H1 (cell line): ENCODE data around the gene CDHR5.

Experiments used
- CTCF ChIP-seq, 3 experiments: IDR thresholded peaks; 1 replicate in 2 of 3; 2 replicates in 1 of 3; pipeline versions ENCODE4 v1.5.1 to v1.6.1; 2011; ENCODE audit warnings: low read length in 3 of 3, mild to moderate bottlenecking in 3 of 3, inconsistent platforms in 2 of 3, low read depth in 1 of 3, moderate library complexity in 1 of 3; ENCODE audit not compliant: insufficient read depth in 1 of 3; ENCODE audit errors: control extremely low read depth in 1 of 3
- EP300 ChIP-seq, 2 experiments: IDR thresholded peaks; 1 replicate in 1 of 2; 2 replicates in 1 of 2; pipeline ENCODE4 v1.6.1; 2011 to 2012; ENCODE audit warnings: low read depth in 2 of 2, low read length in 2 of 2, mild to moderate bottlenecking in 2 of 2, borderline replicate concordance in 1 of 2, inconsistent platforms in 1 of 2, moderate library complexity in 1 of 2
- EZH2 ChIP-seq: fragments of 200-600 bp; sonication (generic); IDR thresholded peaks from 2 replicates; pipeline ENCODE4 v1.7.1; 2012; ENCODE audit warnings: low read depth, mild to moderate bottlenecking, moderate library complexity, low read length, inconsistent platforms; ENCODE audit not compliant: severe bottlenecking
- POLR2A ChIP-seq, 2 experiments: IDR thresholded peaks; 1 replicate in 1 of 2; 2 replicates in 1 of 2; pipeline ENCODE4 v1.6.1; 2011; ENCODE audit warnings: low read depth in 2 of 2, low read length in 2 of 2, mild to moderate bottlenecking in 2 of 2; ENCODE audit errors: control extremely low read depth in 1 of 2
- RFX5 ChIP-seq: IDR thresholded peaks from 2 replicates; pipeline ENCODE4 v1.6.1; 2011; ENCODE audit warnings: low read depth, low read length, improper control_type of control experiment, borderline replicate concordance
- SIN3A ChIP-seq, 2 experiments: IDR thresholded peaks in 1 of 2; conservative IDR thresholded peaks in 1 of 2; 2 replicates each; pipeline ENCODE4 v1.6.1; 2011 to 2012; ENCODE audit warnings: low read length in 2 of 2, improper control_type of control experiment in 1 of 2, low read depth in 1 of 2, mild to moderate bottlenecking in 1 of 2
- SRF ChIP-seq: IDR thresholded peaks from 2 replicates; pipeline ENCODE4 v1.6.1; 2011; ENCODE audit warnings: mild to moderate bottlenecking, low read depth, low read length, moderate library complexity
- SUZ12 ChIP-seq: fragments of 200-600 bp; sonication (generic); IDR thresholded peaks from 2 replicates; pipeline ENCODE4 v1.6.1; 2012; ENCODE audit warnings: mild to moderate bottlenecking, inconsistent platforms, low read length, moderate library complexity, mixed read lengths
- TAF1 ChIP-seq: IDR thresholded peaks from 2 replicates; pipeline ENCODE4 v1.6.1; 2011; ENCODE audit warnings: mild to moderate bottlenecking, low read depth, low read length
- YY1 ChIP-seq: IDR thresholded peaks from 2 replicates; pipeline ENCODE4 v1.6.1; 2011; ENCODE audit warnings: low read depth, mild to moderate bottlenecking, low read length

- TF ChIP-seq EZH2 = no peak
- no peak for TF ChIP-seq YY1
- TF ChIP-seq SRF = no peak
- no peak for TF ChIP-seq EP300 (IDR thresholded peaks at IDR 0.05; ENCODE audit: borderline replicate concordance in 1 of 2, low read depth in 2 of 2, low read length in 2 of 2)
- no peak for TF ChIP-seq POLR2A (IDR thresholded peaks at IDR 0.05; ENCODE audit: control extremely low read depth in 1 of 2, low read depth in 2 of 2, low read length in 2 of 2)
- no peak for TF ChIP-seq SUZ12
- TF ChIP-seq CTCF (IDR thresholded peaks at IDR 0.05; ENCODE audit: control extremely low read depth in 1 of 3, insufficient read depth in 1 of 3, low read depth in 1 of 3, low read length in 3 of 3) = no peak
- TF ChIP-seq TAF1 = no peak
- no peak for TF ChIP-seq SIN3A (conservative IDR thresholded peaks at IDR 0.05 in 1 of 2, IDR thresholded peaks at IDR 0.05 in 1 of 2; ENCODE audit: low read depth in 1 of 2, low read length in 2 of 2)
- TF ChIP-seq RFX5 = no peak
Measured at GRCh38 chr11:578276-579035, 46.3 kb downstream of the CDHR5 start.
